DMS79 treated with DMSO at 0.1 percent for 48 hours (cell line): ENCODE results near the gene CALHM3.
"Not testable (repeated sequence)": the region's sequence is repeated elsewhere in the genome, so short reads cannot be mapped to it uniquely, and the experiment has no call there.

Experiments used
- DNase-seq: peaks from one replicate; lab custom pipeline; 2025; lab: John Stamatoyannopoulos, UW

CALHM3 gene

DNA sequence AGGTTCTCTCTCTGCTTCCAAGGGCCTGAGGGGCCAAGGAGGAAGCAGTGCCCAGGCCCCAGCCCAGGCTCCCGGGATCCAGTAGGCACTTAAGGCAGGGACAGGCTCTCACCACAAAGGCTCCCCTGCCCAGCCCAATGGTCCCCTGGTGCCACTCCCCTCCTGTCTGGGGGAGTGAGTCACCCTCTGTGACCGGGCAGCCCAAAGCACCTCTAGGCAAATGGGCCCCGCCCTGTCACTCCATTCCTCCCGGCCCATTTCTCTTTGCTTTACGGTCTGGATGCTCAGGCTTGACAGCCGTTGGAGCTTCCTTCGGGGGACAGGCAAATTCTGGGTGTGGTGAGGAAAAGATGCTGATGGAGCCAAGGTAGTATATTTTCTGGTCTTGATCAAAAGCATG is at the start of gene CALHM3:
Gene CALHM3, minus strand, starts transcription at position 106 of the 400 bp plus-strand sequence. CDS start 208 bp downstream, outside the sequence.
- DNase-seq, result no peak

DNA sequence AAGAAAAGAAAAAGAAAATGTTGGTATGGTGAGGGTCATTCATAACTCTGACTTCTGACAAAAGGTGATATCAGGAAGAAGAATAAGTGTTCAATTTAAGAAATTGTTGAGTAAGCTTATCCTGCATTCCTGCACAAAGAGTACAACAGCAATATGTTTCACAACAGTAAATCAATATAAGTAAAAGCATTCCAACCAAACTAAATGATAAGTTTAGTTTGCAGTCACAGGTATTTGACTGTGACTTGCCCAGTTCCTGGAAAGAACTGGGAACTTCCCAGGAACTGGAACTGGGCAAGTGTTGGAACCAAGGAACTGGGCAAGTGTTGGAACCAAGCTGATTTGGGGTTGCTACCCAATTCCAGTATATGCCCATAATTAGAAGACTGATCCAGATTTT is 49.5 kb upstream of the CALHM3 start:
- no peak for DNase-seq

- DNase-seq, result not testable (repeated sequence)
These were observed 48.4 kb upstream of the CALHM3 start for GRCh38 chr10:103527476-103527875.

DNA sequence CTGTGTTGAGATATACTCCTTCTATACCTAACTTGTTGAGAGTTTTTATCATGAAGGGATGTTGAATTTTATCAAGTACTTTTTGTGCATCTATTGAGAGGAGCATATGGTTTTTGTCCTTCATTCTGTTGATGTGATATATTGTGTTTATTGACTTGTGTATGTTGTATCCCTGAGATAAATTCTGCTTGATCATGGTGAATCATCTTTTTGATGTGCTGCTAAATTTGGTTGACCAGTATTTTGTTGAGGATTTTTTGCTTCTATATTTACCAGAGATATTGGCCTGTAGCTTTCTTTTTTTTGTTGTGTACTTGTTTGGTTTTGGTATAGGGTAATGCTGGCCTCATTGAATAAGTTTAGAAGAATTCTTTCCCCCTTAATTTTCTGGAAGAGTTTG is 46.9 kb upstream of the CALHM3 start:
- no peak for DNase-seq

- no peak for DNase-seq
These were observed 44.6 kb upstream of the CALHM3 start for GRCh38 chr10:103523683-103524082.

DNA sequence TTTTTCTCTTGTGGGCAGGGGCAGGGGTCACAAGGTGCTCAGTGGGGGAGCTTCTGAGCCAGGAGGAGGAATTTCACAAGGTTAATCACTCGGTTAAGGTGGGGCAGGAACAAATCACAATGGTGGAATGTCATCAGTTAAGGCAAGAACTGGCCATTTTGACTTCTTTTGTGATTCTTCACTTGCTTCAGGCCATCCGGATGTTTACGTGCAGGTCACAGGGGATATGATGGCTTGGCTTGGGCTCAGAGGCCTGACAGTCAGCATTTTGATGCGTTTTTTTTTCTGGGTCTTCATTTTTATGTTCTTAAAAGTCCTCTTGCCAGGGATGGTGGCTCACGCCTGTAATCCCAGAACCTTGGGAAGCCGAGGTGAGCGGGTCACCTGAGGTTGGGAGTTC is 43.0 kb upstream of the CALHM3 start:
- not testable (repeated sequence) for DNase-seq

DNA sequence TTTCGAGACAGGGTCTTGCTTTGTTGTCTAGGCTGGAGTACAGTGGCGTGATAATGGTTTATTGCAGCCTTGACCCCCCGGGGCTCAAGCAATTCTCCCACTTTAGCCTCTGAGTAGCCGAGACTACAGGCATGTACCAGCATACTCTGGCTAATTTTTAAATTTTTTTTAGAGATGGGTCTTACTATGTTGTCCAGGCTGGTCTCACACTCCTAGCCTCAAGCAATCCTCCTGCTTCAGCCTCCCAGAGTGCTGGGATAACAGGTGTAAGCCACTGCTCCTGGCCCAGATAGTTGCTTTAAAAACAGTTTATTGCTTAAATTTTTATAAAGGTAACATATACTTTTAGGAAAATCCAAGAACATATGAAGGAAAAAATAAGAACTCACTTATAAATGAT is 40.8 kb upstream of the CALHM3 start:
- no peak for DNase-seq

DNA sequence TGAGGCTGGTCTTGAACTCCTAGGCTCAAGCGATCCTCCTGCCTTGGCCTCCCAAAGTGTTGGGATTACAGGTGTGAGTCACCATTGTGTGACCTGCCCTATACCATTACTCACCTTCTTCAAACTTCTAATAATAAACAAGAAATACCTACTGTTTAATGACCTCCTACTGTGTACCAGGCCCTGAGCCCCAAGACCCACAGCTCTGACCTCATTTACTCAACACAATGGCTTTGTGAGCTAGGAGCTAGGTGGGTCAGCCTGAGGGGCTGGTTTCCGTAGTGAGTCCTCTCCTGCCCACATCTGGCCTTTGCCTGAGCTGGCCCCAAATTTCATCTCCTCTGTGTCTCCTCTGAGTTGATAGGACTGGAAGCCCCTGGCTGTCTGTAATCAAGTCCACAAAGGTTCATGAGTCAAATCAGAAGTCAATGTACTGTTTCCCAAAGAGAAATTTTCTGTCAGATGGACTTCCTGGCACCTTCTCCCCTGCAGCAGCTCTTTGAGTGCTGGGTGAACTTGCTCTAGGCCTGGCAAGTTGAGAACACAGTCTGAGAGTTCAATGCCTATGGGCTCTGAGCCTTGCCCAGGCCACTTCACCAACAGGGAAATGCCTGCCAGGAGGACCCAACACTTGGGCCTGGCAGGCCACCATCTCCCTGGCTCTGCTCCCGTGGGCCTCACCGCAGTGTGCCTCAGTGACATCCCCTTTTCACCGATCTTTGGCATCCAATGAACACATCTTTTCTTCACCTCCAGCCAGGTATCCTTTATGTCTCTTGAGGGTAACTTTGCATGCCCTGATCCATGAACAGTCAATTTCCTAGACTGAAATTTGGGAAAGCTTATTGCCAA is 38.4 kb upstream of the CALHM3 start:
- no peak for DNase-seq

DNA sequence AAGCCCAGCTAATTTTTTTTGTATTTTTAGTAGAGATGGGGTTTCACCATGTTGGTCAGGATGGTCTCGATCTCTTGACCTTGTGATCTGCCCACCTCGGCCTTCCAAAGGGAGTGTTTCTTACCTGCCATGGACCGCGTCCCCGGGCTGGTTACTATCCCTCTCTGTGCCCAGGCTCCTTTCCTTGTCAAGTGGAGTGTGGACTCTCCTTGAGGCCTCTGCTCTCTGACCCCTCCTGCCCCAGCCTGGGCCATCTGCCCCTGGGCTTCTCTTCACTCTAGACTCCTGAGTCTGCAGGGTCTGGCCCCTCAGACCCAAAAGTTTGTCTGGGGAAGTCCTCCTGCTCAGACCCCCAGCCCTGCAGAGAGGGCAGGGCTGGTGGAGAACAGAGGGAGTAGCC is 35.2 kb upstream of the CALHM3 start:
- DNase-seq, result no peak

- no peak for DNase-seq
These were observed 34.5 kb upstream of the CALHM3 start for GRCh38 chr10:103513380-103514060.

GRCh38 chr10:103512591-103513379 is 33.7 kb upstream of the CALHM3 start:
- no peak for DNase-seq

DNA sequence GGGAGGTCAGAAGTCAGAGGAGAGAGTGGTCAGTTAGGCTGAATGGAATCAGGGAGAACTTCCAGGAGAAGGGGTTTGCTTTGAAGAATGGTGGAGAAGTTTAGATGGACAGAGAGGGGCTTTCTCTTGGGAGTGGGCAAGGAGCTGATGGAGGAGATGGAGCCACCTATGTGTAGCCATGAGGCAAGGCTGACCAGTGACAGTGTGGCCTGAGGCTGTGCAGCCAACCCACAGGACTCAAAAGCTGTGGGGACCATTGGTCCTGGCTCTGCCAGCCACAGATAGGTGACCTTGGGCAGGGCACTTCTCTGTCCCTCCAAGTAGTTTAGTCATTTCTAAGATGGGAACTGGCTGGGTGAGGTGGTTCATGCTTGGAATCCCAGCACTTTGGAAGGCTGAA is 33.1 kb upstream of the CALHM3 start:
- DNase-seq, result no peak

DNA sequence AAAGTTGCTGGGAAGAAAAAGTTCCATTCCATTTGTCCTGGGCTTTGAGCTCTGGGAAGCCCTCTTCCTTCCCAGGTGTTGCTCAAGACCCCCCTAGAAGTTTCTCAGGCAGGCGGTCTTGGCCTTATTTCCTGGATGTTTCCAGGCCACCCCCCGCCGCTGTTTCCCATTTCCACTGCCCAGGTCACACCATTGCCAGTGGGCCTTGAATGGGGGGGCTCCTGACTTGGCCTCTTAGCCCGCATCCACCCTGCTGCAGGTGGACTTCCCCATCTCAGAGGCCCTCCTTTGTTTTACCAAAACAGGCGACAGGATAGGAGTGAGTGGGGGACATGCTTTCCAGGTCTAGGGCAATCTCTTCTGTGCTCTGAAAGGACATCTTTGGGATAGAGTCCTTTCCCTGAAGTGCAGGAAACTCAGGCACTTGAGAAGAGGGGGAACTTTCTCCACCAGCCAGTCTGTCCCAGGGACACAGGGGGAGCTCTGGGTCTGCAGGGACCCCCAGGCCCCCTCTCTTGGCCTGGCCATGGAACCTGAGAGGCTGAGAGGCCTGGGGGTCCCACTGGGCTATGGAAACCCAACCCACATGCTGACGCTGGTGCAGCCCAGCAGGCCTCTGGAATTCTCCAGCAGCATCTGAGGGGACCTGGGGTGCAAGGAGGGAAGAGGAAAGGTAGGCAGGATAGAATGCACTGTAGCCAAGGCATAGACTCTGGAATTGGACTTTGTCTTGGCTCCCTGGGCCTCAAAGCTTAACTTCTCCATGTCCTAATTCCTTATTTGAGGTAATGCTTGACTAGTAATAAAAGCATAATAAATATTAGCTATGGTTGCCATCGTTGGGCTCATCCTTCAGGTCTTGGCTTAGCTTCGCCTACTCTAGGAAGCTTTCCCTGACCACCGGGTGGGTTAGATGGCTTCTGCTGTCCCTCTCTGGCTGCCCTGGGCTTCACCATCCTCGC is 32.0 kb upstream of the CALHM3 start:
- DNase-seq, result no peak

GRCh38 chr10:103510046-103510685 is 31.1 kb upstream of the CALHM3 start:
- DNase-seq, result no peak

- peak; percentile 27 for DNase-seq
These were observed 28.5 kb upstream of the CALHM3 start for GRCh38 chr10:103507235-103508191.

DNA sequence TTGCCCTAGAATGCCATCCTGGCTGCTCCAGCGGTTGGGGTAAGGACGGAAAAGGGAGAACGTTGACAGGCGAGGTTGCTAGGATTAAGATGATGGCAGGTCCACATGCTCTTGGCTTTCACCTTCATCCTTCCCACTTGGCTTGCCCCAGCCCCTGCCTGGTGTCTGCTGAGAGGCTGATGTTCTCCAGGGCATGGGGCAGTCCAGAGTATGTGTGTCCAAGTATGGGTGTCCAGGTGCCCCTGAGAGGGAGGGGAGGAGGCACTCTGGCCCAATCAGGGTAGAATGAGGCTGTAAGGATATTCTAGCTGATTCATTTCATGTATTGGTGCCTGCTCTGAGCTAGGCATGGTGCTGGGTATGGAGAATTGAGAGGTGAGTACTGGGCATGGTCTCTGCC is 27.0 kb upstream of the CALHM3 start:
- no peak for DNase-seq

DNA sequence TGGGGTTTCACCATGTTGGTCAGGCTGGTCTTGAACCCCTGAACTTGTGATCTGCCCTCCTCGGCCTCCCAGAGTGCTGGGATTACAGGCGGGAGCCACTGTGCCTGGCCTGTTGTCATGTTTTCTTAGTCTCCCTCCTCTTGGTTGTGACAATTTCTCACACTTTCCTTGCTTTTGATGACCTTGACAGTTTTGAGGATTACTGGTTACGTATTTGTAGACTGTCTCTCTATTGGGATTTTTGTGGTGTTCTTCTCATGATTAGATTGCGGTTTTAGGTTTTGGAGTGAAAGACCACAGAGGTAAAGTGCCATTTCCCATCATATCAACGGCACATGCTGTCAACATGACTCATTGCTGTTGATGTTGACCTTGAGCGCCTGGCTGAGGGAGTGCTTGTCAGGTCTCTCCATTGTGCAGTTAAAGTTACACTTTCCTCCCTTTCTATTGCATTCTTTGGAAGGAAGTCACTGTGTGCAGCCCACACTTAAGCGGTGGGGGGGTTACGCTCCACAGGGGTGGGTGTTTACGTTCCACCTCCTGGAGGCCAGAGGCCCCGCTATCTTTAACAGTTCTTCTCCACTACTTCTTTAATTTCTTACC is 25.2 kb upstream of the CALHM3 start:
- DNase-seq, result no peak

DNA sequence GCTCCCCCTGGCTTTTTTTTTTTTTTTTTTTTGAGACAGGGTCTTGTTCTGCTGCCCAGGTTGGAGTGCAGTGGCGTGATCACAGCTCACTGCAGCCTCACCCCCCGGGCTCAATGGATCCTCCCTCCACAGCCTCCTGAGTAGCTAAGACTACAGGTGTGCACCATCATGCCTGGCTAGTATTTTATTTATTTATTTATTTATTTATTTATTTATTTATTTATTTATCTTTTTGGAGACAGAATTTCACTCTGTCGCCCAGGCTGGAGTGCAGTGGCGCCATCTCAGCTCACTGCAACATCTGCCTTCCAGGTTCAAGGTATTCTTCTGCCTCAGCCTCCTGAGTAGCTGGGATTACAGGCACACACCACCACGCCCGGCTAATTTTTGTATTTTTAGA is 24.7 kb upstream of the CALHM3 start:
- not testable (repeated sequence) for DNase-seq
